Smooth muscle cell (in vitro differentiated cells): ENCODE data around the gene APP. TPM values are rescaled to one million over a fixed set of nuclear protein-coding genes. Genes with fewer than 3 reads are reported as not detected.

Experiments
- DNase-seq: peaks from one replicate; lab custom pipeline; 2025; ENCODE audit not compliant: unreplicated experiment; lab: John Stamatoyannopoulos, UW
- H2AFZ ChIP-seq: fragments of 200-600 bp; sonication (generic); 2 replicates; pipeline ENCODE4 v1.6.0; 2016; ENCODE audit warnings: antibody characterized with exemption, low read depth, mild to moderate bottlenecking
- H3F3A ChIP-seq: fragments of 200-600 bp; sonication (generic); 2 replicates; pipeline ENCODE4 v1.6.0; 2017; ENCODE audit warnings: antibody characterized with exemption, low read depth
- H3K27ac ChIP-seq: fragments of 200-600 bp; sonication (generic); 2 replicates; pipeline ENCODE4 v1.5.1; 2016; ENCODE audit warnings: low read depth, mild to moderate bottlenecking
- H3K27me3 ChIP-seq: fragments of 200-600 bp; sonication (generic); 2 replicates; pipeline ENCODE4 v1.6.1; 2016; ENCODE audit warnings: low read depth, mild to moderate bottlenecking
- H3K36me3 ChIP-seq: fragments of 200-600 bp; sonication (generic); 2 replicates; pipeline ENCODE4 v1.5.1; 2016; ENCODE audit warnings: low read depth
- H3K4me1 ChIP-seq: fragments of 200-600 bp; sonication (generic); 2 replicates; pipeline ENCODE4 v1.5.1; 2016; ENCODE audit warnings: low read depth
- H3K4me2 ChIP-seq: fragments of 200-600 bp; sonication (generic); 2 replicates; pipeline ENCODE4 v1.6.0; 2016; ENCODE audit warnings: mild to moderate bottlenecking
- H3K4me3 ChIP-seq: fragments of 200-600 bp; sonication (generic); 2 replicates; pipeline ENCODE4 v1.5.1; 2016; ENCODE audit warnings: mild to moderate bottlenecking
- H3K79me2 ChIP-seq: fragments of 200-600 bp; sonication (generic); 2 replicates; pipeline ENCODE4 v1.6.0; 2016; ENCODE audit warnings: low read depth, mild to moderate bottlenecking
- H3K9ac ChIP-seq: fragments of 200-600 bp; sonication (generic); 2 replicates; pipeline ENCODE4 v1.6.0; 2016; ENCODE audit warnings: low read depth
- H3K9me3 ChIP-seq: fragments of 200-600 bp; sonication (generic); replicated peaks from 2 replicates; pipeline ENCODE4 v1.5.1; 2016; ENCODE audit warnings: low read depth
- H4K20me1 ChIP-seq: fragments of 200-600 bp; sonication (generic); 2 replicates; pipeline ENCODE4 v1.6.0; 2016; ENCODE audit warnings: low read depth
- WGBS: methylation state at CpG from one replicate; pipeline ENCODE4 v1.1.7; 2016; ENCODE audit warnings: low lambda C conversion rate; 5-methylcytosine and 5-hydroxymethylcytosine counted together
- polyA plus RNA-seq: library from polyadenylated mRNA; unstranded; fragments of >200 nt; fragmentation: Nextera tagmentation; extraction: Ambion mirVana; gene quantifications from 2 replicates; pipeline ENCODE4 v1.2.1, GENCODE V29; 2016
- total RNA-seq: library from RNA; depleted of rRNA; stranded (reverse); fragments of >200 nt; gene quantifications from 2 replicates; pipeline ENCODE4 v1.2.3, GENCODE V29; 2014
- TF ChIP-seq, protein P1 (sequence below): fragments of 200-600 bp; sonication (generic); IDR thresholded peaks from 2 replicates; pipeline ENCODE4 v1.5.1; 2017; ENCODE audit warnings: borderline replicate concordance, mild to moderate bottlenecking, antibody characterized with exemption; ENCODE audit not compliant: insufficient read depth, poor library complexity, severe bottlenecking

Gene APP
- total and polyA plus RNA-seq, 2 experiments from 2014 or later, result 65.3 to 459 TPM

DNA sequence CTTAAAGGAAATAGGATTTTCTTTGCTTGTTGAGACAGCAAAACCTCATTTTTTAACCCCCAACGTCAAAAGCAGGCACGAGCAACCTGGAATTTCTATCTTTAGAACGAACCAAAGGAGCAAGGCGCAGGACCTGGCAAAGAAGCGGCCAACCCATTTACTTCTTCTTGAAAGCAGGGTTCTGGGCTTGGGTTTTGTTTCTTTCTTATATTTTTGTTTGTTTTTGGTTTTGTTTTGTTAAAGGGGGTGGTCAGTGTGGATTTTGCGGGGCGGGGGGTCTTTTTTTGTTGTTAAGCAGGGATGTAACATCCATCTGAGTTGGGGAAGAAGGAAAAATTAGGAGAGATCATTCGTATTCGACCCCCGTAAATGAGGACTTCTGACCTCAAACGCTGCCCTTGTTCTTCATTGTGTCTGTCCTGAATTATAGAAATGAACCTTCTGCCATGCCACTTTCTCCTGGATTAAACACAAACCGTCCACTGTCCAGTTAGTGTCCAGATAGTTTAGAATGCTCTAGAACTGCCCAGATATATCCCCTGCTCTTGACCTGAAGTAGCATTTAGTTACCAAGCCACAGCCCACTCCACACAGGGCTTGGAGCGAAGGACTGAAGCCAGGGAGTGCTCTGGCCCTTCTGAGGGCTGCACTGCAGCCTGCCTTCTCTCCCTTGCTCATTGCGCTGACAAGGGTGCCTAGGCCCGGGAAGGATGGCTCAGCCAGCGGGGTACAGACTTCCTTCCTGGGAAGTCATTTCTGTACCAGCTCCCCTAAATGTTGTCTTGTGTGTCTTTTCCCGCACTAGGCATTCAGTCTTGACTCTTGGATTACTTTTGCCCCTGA is 909 bp upstream of the APP start:
- H3K36me3 ChIP-seq, result no peaks in the 10 kb centered on the region
- peak overlapping the region; percentile 91 for H3K4me3 ChIP-seq
- no peaks in the 10 kb centered on the region for H3K9me3 ChIP-seq
- peaks cover 39% of the 10 kb centered on the region for H3K79me2 ChIP-seq
- H3K27ac ChIP-seq, result no peak overlapping the region
- H3K9ac ChIP-seq, result peak overlapping the region; percentile 87
- no peaks in the 10 kb centered on the region for H3K27me3 ChIP-seq
- DNase-seq, result no peak
- H3K4me1 ChIP-seq, result peaks cover 28% of the 10 kb centered on the region
- H3K4me2 ChIP-seq, result peak overlapping the region; percentile 86
- 57% methylated on average over 17 of the region's 17 CpGs for WGBS
- H2AFZ ChIP-seq, result peak overlapping the region; percentile 73
- peaks cover 25% of the 10 kb centered on the region for H4K20me1 ChIP-seq
- H3F3A ChIP-seq, result no peaks in the 10 kb centered on the region
- TF ChIP-seq, protein P1, sequence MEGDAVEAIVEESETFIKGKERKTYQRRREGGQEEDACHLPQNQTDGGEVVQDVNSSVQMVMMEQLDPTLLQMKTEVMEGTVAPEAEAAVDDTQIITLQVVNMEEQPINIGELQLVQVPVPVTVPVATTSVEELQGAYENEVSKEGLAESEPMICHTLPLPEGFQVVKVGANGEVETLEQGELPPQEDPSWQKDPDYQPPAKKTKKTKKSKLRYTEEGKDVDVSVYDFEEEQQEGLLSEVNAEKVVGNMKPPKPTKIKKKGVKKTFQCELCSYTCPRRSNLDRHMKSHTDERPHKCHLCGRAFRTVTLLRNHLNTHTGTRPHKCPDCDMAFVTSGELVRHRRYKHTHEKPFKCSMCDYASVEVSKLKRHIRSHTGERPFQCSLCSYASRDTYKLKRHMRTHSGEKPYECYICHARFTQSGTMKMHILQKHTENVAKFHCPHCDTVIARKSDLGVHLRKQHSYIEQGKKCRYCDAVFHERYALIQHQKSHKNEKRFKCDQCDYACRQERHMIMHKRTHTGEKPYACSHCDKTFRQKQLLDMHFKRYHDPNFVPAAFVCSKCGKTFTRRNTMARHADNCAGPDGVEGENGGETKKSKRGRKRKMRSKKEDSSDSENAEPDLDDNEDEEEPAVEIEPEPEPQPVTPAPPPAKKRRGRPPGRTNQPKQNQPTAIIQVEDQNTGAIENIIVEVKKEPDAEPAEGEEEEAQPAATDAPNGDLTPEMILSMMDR, result no peak

DNA sequence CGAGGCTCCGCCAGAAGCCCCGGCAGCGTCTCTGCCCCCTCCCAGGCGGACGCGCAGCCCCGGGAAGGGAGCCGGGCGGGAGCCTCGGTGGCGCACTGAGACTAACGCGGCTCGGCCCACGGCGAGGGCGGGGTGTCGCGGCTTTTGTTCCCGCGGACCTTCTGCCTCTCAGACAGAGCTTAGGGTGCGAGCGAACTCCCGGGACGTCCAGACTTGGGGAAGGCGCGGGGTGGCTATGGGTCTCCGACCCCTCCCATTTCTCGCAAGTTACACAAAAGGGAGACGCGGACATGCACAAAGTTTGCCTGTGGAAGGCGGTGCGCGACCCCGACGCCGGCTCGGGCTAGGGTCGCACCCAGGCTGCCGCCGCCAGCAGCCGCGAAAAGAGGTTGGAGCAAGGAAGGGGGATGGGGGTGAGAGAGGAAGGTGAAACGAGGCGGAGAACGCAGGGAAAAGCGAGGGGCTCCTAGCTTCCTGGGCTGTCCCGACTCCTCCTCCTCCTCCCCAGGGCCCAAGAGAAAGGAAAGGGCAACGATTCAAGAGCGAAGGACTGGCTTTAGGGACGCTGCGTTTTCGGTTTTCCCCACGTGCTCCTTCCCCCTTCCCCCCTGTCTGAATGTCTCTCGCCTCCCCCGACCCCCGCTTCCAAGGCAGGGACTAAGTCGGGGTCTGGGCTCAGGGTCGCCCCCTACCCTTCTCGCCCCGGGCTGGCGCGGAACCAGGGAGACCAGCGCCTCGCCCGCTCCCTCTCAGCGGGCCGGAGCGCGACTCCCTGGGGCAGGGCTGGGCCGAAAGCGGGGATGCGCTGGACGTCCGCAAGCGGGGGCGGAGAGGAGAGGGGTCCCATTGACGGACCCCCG is 729 bp downstream of the APP start:
- Histone ChIP-seq H3F3A (no peaks in the 10 kb centered on the region), H3K27ac (peak overlapping the region; percentile 65), H3K9me3 (no peaks in the 10 kb centered on the region), H3K4me3 (peak overlapping the region; percentile 91), H3K4me1 (peaks cover 31% of the 10 kb centered on the region), H3K36me3 (no peaks in the 10 kb centered on the region), H4K20me1 (peaks cover 42% of the 10 kb centered on the region), H3K4me2 (peak overlapping the region; percentile 86), H2AFZ (peak overlapping the region; percentile 71), H3K79me2 (peaks cover 55% of the 10 kb centered on the region), H3K27me3 (no peaks in the 10 kb centered on the region), H3K9ac (peak overlapping the region; percentile 87)
- under 1% methylated on average over 62 of the region's 80 CpGs for WGBS
- peak; percentile 48 for DNase-seq
- TF ChIP-seq, protein P1, result no peak

DNA sequence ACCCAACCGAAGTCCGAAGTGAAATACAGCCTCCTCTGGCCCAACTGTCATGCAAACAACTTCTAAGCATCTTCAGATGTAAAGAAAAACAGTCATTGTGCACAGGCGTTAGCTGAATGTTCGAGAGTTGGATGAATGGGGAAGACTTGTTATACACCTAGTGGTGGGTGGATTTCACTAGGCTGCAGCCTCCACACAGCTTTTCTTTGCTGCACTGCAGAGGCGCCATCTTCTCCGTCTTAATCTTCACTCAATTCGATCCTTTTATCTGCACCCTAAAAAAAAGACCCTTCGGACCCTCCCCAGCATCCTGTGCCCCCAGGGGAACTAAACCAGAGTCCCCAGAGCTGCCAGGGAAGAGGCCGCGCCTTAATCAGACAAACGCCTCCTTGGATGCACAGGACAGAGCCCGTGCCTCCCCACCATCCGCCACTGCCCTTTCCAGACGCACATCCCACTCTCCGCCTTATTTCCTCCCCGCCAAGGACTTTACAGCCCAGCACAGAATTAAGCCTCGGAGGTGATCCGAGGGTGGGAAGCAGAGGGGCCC is 1.4 kb downstream of the APP start:
- Histone ChIP-seq H3K4me1 (peaks cover 31% of the 10 kb centered on the region), H3K9ac (peak overlapping the region; percentile 87), H4K20me1 (peaks cover 49% of the 10 kb centered on the region), H3K27ac (peak overlapping the region; percentile 65), H3K79me2 (peaks cover 62% of the 10 kb centered on the region), H2AFZ (peak overlapping the region; percentile 71), H3K4me3 (peak overlapping the region; percentile 91), H3K4me2 (peak overlapping the region; percentile 86), H3K27me3 (no peaks in the 10 kb centered on the region), H3K9me3 (no peaks in the 10 kb centered on the region), H3K36me3 (no peaks in the 10 kb centered on the region), H3F3A (no peaks in the 10 kb centered on the region)
- DNase-seq, result peak; percentile 33
- TF ChIP-seq, protein P1, result no peak
- 1% methylated on average over 18 of the region's 18 CpGs for WGBS
